Measurements from ENCODE around the gene B3GNT7.

The B3GNT7 gene

DNA sequence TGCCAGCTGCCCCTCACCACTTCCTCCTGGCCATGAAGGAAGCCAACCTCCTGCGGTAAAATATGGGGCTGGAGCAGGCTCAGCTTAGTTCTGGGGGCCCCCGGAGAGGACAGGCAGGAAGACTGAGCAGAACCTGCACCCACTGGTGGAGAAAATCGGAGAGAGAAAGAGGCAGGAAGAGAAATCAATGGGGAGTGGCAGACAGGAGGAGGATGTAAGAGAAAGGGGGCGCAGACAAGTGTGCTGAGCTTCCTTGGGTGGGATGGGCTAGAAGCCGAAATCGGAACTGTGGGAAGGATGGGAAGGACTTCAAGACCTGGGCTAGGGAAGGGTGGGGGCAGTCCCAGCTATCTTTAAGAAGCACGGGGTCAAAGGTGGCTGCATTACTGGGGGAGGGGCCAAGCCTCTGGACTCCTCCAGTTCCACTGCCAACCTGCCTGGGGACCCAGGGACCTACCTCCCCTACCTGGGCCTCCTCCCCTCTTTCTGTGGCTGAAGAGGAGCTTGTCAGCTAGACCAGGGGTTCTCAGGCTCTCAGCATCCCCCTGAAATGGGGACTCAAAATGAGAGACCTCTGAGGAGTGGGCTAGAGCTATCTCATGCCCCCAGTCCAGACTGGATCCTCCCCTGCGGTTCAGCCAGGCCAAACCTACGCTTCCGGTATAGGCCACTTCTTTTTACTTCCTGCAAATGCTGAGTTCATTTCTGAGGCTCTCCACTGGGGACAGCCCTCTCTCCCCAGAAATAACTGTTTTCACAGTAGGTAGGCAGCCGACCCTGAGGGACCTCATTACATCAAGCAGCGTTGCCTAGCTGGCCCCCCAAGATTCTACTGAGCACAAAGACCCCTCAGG is 33.6 kb upstream of the B3GNT7 start:
- TF ChIP-seq, protein P1, sequence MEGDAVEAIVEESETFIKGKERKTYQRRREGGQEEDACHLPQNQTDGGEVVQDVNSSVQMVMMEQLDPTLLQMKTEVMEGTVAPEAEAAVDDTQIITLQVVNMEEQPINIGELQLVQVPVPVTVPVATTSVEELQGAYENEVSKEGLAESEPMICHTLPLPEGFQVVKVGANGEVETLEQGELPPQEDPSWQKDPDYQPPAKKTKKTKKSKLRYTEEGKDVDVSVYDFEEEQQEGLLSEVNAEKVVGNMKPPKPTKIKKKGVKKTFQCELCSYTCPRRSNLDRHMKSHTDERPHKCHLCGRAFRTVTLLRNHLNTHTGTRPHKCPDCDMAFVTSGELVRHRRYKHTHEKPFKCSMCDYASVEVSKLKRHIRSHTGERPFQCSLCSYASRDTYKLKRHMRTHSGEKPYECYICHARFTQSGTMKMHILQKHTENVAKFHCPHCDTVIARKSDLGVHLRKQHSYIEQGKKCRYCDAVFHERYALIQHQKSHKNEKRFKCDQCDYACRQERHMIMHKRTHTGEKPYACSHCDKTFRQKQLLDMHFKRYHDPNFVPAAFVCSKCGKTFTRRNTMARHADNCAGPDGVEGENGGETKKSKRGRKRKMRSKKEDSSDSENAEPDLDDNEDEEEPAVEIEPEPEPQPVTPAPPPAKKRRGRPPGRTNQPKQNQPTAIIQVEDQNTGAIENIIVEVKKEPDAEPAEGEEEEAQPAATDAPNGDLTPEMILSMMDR (IDR thresholded peaks at IDR 0.05; ENCODE audit: low read length): peak; percentile 27; the same call in 1 of the 2 replicates
- no peak for TF ChIP-seq EZH2 (IDR thresholded peaks at IDR 0.05; ENCODE audit: borderline replicate concordance, low read length)
- Histone ChIP-seq H3K4me1 (ENCODE audit: insufficient read depth, low read length, severe bottlenecking) (peaks cover 19% of the 10 kb centered on the region), H3K36me3 (ENCODE audit: insufficient read depth, low read length) (no peaks in the 10 kb centered on the region), H3K9me2 (ENCODE audit: low read depth, low read length) (no peaks in the 10 kb centered on the region), H3K79me2 (ENCODE audit: insufficient read depth, low read length) (no peaks in the 10 kb centered on the region), H2AFZ (ENCODE audit: low read length) (peak overlapping the region; percentile 96), H3K9me3 (ENCODE audit: low read length) (no peaks in the 10 kb centered on the region), H3K4me3 (ENCODE audit: low read depth, low read length, poor library complexity, severe bottlenecking) (peak overlapping the region; percentile 29), H3K4me2 (ENCODE audit: low read length) (peak overlapping the region; percentile 41; the same call in 1 of the 2 replicates), H4K20me1 (ENCODE audit: insufficient read depth, low read length) (no peaks in the 10 kb centered on the region), H3K9ac (ENCODE audit: low read length) (no peak overlapping the region; the same call in 1 of the 2 replicates), H3F3A (ENCODE audit: insufficient read depth, low read length) (no peaks in the 10 kb centered on the region), H3K27me3 (ENCODE audit: insufficient read depth, low read length) (no peaks in the 10 kb centered on the region), H3K27ac (ENCODE audit: low read depth, low read length, poor library complexity, severe bottlenecking) (no peak overlapping the region)

DNA sequence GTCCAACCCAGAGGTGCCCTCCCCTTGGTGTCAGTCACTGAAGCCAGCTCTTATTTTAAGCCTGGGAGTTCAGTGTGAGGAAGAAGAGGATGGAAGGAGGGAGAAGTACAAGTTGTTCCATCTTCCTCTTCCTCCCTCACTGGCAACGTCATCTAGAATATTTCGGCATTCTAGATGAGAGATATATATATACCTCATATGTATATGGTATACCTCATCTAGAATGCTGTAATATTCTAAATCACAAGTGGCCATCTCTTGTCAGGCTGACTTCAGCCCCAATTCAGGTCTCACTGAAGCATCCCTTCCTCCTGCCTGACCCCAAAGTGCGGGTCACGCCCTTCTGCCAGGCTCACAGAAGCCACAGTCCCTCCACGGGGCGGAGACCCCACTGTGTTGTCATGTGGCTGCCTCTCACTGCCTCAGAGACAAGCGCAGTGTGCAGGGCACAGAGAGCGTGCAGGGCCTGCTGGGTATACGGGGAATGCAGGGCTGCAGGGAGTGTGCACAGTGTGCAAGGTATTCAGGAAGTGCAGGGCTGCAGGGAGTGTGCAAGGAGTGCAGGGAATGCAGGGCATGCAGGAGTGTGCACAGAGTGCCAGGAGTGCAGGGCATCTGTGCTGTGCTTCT is 32.8 kb upstream of the B3GNT7 start:
- Histone ChIP-seq H3K27me3 (ENCODE audit: insufficient read depth, low read length) (peaks cover 6% of the 10 kb centered on the region; the same call in 1 of the 2 replicates), H3F3A (ENCODE audit: insufficient read depth, low read length) (no peaks in the 10 kb centered on the region), H4K20me1 (ENCODE audit: insufficient read depth, low read length) (no peaks in the 10 kb centered on the region), H2AFZ (ENCODE audit: low read length) (peak overlapping the region; percentile 96), H3K4me3 (ENCODE audit: low read depth, low read length, poor library complexity, severe bottlenecking) (peak overlapping the region; percentile 29), H3K79me2 (ENCODE audit: insufficient read depth, low read length) (no peaks in the 10 kb centered on the region), H3K9me3 (ENCODE audit: low read length) (no peaks in the 10 kb centered on the region), H3K9me2 (ENCODE audit: low read depth, low read length) (no peaks in the 10 kb centered on the region), H3K27ac (ENCODE audit: low read depth, low read length, poor library complexity, severe bottlenecking) (no peak overlapping the region), H3K4me2 (ENCODE audit: low read length) (peak overlapping the region; percentile 41; the same call in 1 of the 2 replicates), H3K36me3 (ENCODE audit: insufficient read depth, low read length) (no peaks in the 10 kb centered on the region), H3K4me1 (ENCODE audit: insufficient read depth, low read length, severe bottlenecking) (peaks cover 19% of the 10 kb centered on the region), H3K9ac (ENCODE audit: low read length) (no peak overlapping the region; the same call in 1 of the 2 replicates)
- TF ChIP-seq, protein P1 (IDR thresholded peaks at IDR 0.05; ENCODE audit: low read length): no peak
- no peak for TF ChIP-seq EZH2 (IDR thresholded peaks at IDR 0.05; ENCODE audit: borderline replicate concordance, low read length)

DNA sequence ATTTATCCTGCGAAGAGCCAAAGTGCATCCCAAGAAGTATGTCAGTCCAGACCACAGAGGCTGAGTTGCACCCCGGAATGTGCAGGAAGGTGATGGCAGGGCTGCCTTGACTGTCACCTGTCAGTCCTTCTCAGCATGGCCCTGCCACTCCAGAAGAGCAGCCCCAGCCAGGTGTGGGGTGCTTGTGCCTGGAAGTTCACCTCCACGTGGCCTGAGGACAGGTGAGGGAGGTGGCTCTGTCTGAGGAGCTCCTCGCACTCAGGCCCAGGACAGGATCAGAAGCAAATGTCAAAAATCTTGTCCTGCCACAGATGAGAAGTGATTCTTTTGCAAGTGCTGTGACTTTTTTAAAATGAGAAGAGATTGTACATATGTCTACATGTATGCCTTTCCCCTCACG is 31.4 kb upstream of the B3GNT7 start:
- Histone ChIP-seq H3K4me2 (ENCODE audit: low read length) (no peak overlapping the region), H3K9me2 (ENCODE audit: low read depth, low read length) (no peaks in the 10 kb centered on the region), H3K9ac (ENCODE audit: low read length) (no peak overlapping the region), H3K9me3 (ENCODE audit: low read length) (no peaks in the 10 kb centered on the region), H3K36me3 (ENCODE audit: insufficient read depth, low read length) (no peaks in the 10 kb centered on the region), H3F3A (ENCODE audit: insufficient read depth, low read length) (no peaks in the 10 kb centered on the region), H3K4me3 (ENCODE audit: low read depth, low read length, poor library complexity, severe bottlenecking) (no peak overlapping the region), H2AFZ (ENCODE audit: low read length) (no peak overlapping the region), H3K79me2 (ENCODE audit: insufficient read depth, low read length) (no peaks in the 10 kb centered on the region), H3K27ac (ENCODE audit: low read depth, low read length, poor library complexity, severe bottlenecking) (no peak overlapping the region), H4K20me1 (ENCODE audit: insufficient read depth, low read length) (no peaks in the 10 kb centered on the region), H3K27me3 (ENCODE audit: insufficient read depth, low read length) (peaks cover 6% of the 10 kb centered on the region; the same call in 1 of the 2 replicates), H3K4me1 (ENCODE audit: insufficient read depth, low read length, severe bottlenecking) (peaks cover 19% of the 10 kb centered on the region)
- TF ChIP-seq EZH2 (IDR thresholded peaks at IDR 0.05; ENCODE audit: borderline replicate concordance, low read length): no peak
- TF ChIP-seq, protein P1 (IDR thresholded peaks at IDR 0.05; ENCODE audit: low read length): no peak
